GM21825 (cell line): Measurements from ENCODE around the gene TRIM3.

ENCODE experiments used
- ATAC-seq: cut with Tn5 transposase; IDR thresholded peaks from one replicate; pipeline ENCODE4 v1.9.1; 2021; ENCODE audit warnings: mild to moderate bottlenecking, moderate library complexity; ENCODE audit not compliant: unreplicated experiment

Gene TRIM3

GRCh38 chr11:6404342-6405051, 69.2 kb downstream of the TRIM3 start:
- ATAC-seq = no peak

GRCh38 chr11:6403539-6403938, 70.2 kb downstream of the TRIM3 start:
- no peak for ATAC-seq

GRCh38 chr11:6402561-6402981, 71.2 kb downstream of the TRIM3 start:
- ATAC-seq = peak; percentile 96

- ATAC-seq = peak; percentile 40
Observed at GRCh38 chr11:6402061-6402470, 71.7 kb downstream of the TRIM3 start.

GRCh38 chr11:6401464-6401863, 72.3 kb downstream of the TRIM3 start:
- no peak for ATAC-seq

GRCh38 chr11:6400431-6401345, 73.1 kb downstream of the TRIM3 start:
- no peak for ATAC-seq
